HG03575 (cell line): ENCODE results near the gene BRD4.

Source experiments
- ATAC-seq: cut with Tn5 transposase; IDR thresholded peaks from one replicate; pipeline ENCODE4 v1.9.1; 2021; ENCODE audit not compliant: unreplicated experiment, insufficient number of reproducible peaks, low FRiP score; ENCODE audit errors: extremely low read depth

BRD4 gene

GRCh38 chr19:15294561-15294990, 37.8 kb downstream of the BRD4 start:
- ATAC-seq: no peak

GRCh38 chr19:15293781-15294491, 38.4 kb downstream of the BRD4 start:
- no peak for ATAC-seq

- ATAC-seq: no peak
Measured at GRCh38 chr19:15292847-15293582, 39.3 kb downstream of the BRD4 start.

GRCh38 chr19:15292140-15292539, 40.2 kb downstream of the BRD4 start:
- ATAC-seq: no peak

GRCh38 chr19:15291548-15292021, 40.8 kb downstream of the BRD4 start:
- no peak for ATAC-seq

- ATAC-seq: no peak
Measured at GRCh38 chr19:15291089-15291488, 41.2 kb downstream of the BRD4 start.

- no peak for ATAC-seq
Measured at GRCh38 chr19:15290166-15290565, 42.2 kb downstream of the BRD4 start.

- no peak for ATAC-seq
Measured at GRCh38 chr19:15289673-15290072, 42.7 kb downstream of the BRD4 start.

- ATAC-seq: no peak
Measured at GRCh38 chr19:15288146-15288963, 44.0 kb downstream of the BRD4 start.

GRCh38 chr19:15287496-15287895, 44.8 kb downstream of the BRD4 start:
- ATAC-seq: no peak

GRCh38 chr19:15286688-15287365, 45.5 kb downstream of the BRD4 start:
- ATAC-seq: no peak

- no peak for ATAC-seq
Measured at GRCh38 chr19:15285896-15286591, 46.3 kb downstream of the BRD4 start.

GRCh38 chr19:15284896-15285295, 47.4 kb downstream of the BRD4 start:
- ATAC-seq: no peak

- ATAC-seq: no peak
Measured at GRCh38 chr19:15284091-15284490, 48.2 kb downstream of the BRD4 start.

GRCh38 chr19:15283141-15283883, 49.0 kb downstream of the BRD4 start:
- no peak for ATAC-seq

GRCh38 chr19:15282311-15282705, 50.0 kb downstream of the BRD4 start:
- ATAC-seq: no peak

- ATAC-seq: no peak
Measured at GRCh38 chr19:15280915-15281683, 51.2 kb downstream of the BRD4 start.
